ENCODE results near the gene NFIX. TPM values are rescaled to one million over a fixed set of nuclear protein-coding genes. Genes with fewer than 3 reads are reported as not detected.

NFIX gene
- total RNA-seq, 1 experiment from 2014 or later, result 69.7 TPM

DNA sequence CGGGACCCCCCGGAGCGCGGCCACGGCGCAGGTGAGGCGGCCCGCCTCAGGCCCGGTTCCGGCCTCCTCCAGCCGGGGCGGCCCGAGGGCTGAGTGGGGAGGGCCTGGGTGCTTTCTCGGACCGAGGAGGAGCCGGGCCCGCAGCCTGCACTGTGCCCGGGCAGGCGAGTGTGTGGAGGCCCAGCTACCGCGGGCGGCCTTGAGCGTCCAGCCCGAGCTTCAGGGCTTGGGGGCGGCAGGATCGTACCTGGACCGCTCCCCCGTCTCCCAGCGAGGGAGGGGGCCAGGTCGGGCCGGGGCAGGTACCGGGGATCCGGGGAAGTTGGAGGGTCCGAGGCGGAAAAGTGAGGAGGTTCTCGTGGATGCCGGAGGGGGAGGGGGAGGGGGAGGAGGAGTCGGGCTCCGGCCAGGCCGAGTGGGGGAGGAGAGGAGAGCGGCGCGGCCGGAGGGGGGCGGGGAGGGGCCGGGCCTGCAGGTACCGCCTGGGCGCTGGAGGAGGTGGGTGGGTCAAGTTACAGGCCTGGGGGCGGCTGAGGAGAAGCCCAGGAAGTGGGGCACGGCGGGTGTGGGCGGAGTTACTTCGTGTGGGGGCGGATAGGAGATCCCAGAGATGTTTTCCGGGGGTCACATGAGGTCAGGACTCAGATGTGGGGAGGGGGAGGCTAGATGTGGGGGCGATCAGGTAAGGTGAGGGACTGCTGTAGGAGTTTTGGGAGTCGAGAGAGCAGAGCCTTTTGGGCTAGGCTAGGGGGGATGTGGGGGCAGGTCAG lies 123.3 kb downstream of the NFIX start:
- H3K4me1 ChIP-seq (ENCODE audit: insufficient read depth, low read length, poor library complexity, severe bottlenecking), result peaks cover 46% of the 10 kb centered on the region
- BruUV-seq (replicated peaks), result no TSS peak
- POLR2A ChIA-PET (ENCODE audit: low non-redundant PET), result interaction anchor here (1.8 kb wide), 1 partner anchor 34 kb away, joined by 6 read pairs; no protein-coding TSS in a partner anchor
- CTCF ChIA-PET, result no interaction called here
- H3K4me3 ChIP-seq (ENCODE audit: low read depth, low read length, poor library complexity, severe bottlenecking), result peak overlapping the region; percentile 82
- DNase-seq (ENCODE audit: low spot score), result peak; percentile 44
- H3K27ac ChIP-seq (ENCODE audit: low read depth, low read length, poor library complexity, severe bottlenecking), result peak overlapping the region; percentile 95
- H3K36me3 ChIP-seq (ENCODE audit: insufficient read depth, low read length, poor library complexity, severe bottlenecking), result peaks cover 15% of the 10 kb centered on the region
- intact Hi-C loops (cut with micrococcal nuclease; ENCODE audit: unreplicated experiment), result loop anchor here (2.0 kb wide), 1 partner anchor 32 kb away; the partner anchor contains the start of genes IER2 and STX10
- TF ChIP-seq, protein P1, sequence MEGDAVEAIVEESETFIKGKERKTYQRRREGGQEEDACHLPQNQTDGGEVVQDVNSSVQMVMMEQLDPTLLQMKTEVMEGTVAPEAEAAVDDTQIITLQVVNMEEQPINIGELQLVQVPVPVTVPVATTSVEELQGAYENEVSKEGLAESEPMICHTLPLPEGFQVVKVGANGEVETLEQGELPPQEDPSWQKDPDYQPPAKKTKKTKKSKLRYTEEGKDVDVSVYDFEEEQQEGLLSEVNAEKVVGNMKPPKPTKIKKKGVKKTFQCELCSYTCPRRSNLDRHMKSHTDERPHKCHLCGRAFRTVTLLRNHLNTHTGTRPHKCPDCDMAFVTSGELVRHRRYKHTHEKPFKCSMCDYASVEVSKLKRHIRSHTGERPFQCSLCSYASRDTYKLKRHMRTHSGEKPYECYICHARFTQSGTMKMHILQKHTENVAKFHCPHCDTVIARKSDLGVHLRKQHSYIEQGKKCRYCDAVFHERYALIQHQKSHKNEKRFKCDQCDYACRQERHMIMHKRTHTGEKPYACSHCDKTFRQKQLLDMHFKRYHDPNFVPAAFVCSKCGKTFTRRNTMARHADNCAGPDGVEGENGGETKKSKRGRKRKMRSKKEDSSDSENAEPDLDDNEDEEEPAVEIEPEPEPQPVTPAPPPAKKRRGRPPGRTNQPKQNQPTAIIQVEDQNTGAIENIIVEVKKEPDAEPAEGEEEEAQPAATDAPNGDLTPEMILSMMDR (conservative IDR thresholded peaks at IDR 0.05; ENCODE audit: low read depth, low read length), result no peak
- TF ChIP-seq EZH2 (IDR thresholded peaks at IDR 0.05; ENCODE audit: borderline replicate concordance, low read depth, low read length, poor library complexity, severe bottlenecking), result no peak
- no peaks in the 10 kb centered on the region for H3K9me3 ChIP-seq (ENCODE audit: low read depth, low read length, poor library complexity, severe bottlenecking)
- no peaks in the 10 kb centered on the region for H3K27me3 ChIP-seq (replicated peaks; ENCODE audit: insufficient read depth, low read depth, low read length, poor library complexity)

DNA sequence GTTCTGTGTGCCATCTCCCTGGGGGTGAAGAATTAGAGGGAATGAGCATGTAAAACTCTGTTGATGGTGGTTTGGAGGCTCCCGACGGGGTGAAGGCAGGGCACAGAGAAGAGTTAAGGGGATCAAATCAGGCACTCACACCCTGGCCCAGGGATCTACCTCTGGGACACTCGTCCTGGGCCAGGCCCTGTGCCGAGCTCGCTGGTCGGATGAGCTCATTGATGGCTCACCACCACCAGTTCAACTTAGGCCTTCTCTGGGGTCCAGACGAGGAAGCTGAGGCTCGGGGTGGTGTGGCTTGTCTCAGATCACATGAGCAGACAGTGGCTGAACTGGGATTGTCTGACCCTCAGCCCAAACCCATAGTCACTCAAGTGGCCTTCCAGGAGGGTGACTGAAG lies 124.4 kb downstream of the NFIX start:
- no TSS peak for BruUV-seq (replicated peaks)
- Histone ChIP-seq H3K27me3 (replicated peaks; ENCODE audit: insufficient read depth, low read depth, low read length, poor library complexity) (no peaks in the 10 kb centered on the region), H3K4me1 (ENCODE audit: insufficient read depth, low read length, poor library complexity, severe bottlenecking) (peaks cover 48% of the 10 kb centered on the region), H3K36me3 (ENCODE audit: insufficient read depth, low read length, poor library complexity, severe bottlenecking) (peaks cover 17% of the 10 kb centered on the region), H3K27ac (ENCODE audit: low read depth, low read length, poor library complexity, severe bottlenecking) (peak overlapping the region; percentile 95), H3K9me3 (ENCODE audit: low read depth, low read length, poor library complexity, severe bottlenecking) (no peaks in the 10 kb centered on the region), H3K4me3 (ENCODE audit: low read depth, low read length, poor library complexity, severe bottlenecking) (peak overlapping the region; percentile 82)
- no peak for DNase-seq (ENCODE audit: low spot score)
- ChIA-PET POLR2A (ENCODE audit: low non-redundant PET) (interaction anchor here (1.0 kb wide), 1 partner anchor 33 kb away, joined by 3 read pairs; no protein-coding TSS in a partner anchor), CTCF (no interaction called here)
- TF ChIP-seq, protein P1 (conservative IDR thresholded peaks at IDR 0.05; ENCODE audit: low read depth, low read length), result no peak
- TF ChIP-seq EZH2 (IDR thresholded peaks at IDR 0.05; ENCODE audit: borderline replicate concordance, low read depth, low read length, poor library complexity, severe bottlenecking), result no peak
- intact Hi-C loops (cut with micrococcal nuclease; ENCODE audit: unreplicated experiment), result loop anchor here (2.0 kb wide), 1 partner anchor 31 kb away; the partner anchor contains the start of genes IER2 and STX10

DNA sequence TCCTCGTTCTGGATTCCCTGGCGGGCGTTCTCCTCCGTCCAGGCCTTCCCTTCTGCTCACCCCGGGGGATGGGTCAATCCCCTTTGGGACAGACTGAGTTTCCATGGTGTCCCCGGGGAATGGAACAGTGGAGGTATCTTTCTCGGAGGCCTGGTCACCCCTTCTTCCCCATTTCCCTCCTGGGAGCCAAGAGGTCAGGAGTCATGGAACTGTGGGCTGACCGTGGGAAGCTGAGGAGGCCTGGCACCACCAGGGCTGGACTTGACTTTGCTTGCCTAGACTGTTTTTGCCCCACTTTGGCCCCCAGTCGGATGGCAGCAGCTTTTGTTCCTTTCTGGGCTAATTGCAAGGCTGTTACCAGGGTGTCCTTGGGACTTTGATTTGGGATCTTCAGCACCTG lies 124.8 kb downstream of the NFIX start:
- no peaks in the 10 kb centered on the region for H3K27me3 ChIP-seq (replicated peaks; ENCODE audit: insufficient read depth, low read depth, low read length, poor library complexity)
- no TSS peak for BruUV-seq (replicated peaks)
- peak overlapping the region; percentile 82 for H3K4me3 ChIP-seq (ENCODE audit: low read depth, low read length, poor library complexity, severe bottlenecking)
- TF ChIP-seq EZH2 (IDR thresholded peaks at IDR 0.05; ENCODE audit: borderline replicate concordance, low read depth, low read length, poor library complexity, severe bottlenecking), result no peak
- TF ChIP-seq, protein P1 (conservative IDR thresholded peaks at IDR 0.05; ENCODE audit: low read depth, low read length), result no peak
- H3K4me1 ChIP-seq (ENCODE audit: insufficient read depth, low read length, poor library complexity, severe bottlenecking), result peaks cover 47% of the 10 kb centered on the region
- no peak for DNase-seq (ENCODE audit: low spot score)
- ChIA-PET CTCF (interaction anchor here (0.8 kb wide), 1 partner anchor 30 kb away, joined by 3 read pairs; the partner anchor contains the start of genes IER2 and STX10), POLR2A (ENCODE audit: low non-redundant PET) (interaction anchor here (1.0 kb wide), 1 partner anchor 32 kb away, joined by 3 read pairs; no protein-coding TSS in a partner anchor)
- H3K9me3 ChIP-seq (ENCODE audit: low read depth, low read length, poor library complexity, severe bottlenecking), result no peaks in the 10 kb centered on the region
- peak overlapping the region; percentile 95 for H3K27ac ChIP-seq (ENCODE audit: low read depth, low read length, poor library complexity, severe bottlenecking)
- H3K36me3 ChIP-seq (ENCODE audit: insufficient read depth, low read length, poor library complexity, severe bottlenecking), result peaks cover 13% of the 10 kb centered on the region
- intact Hi-C loops (cut with micrococcal nuclease; ENCODE audit: unreplicated experiment), result no loop called here

Measured in A673 (cell line).